Measurements from ENCODE around the gene DHCR7. TPM values are rescaled to one million over a fixed set of nuclear protein-coding genes. Genes with fewer than 3 reads are reported as not detected.

DHCR7 gene
- total RNA-seq, 1 donor from 2014 or later = 97.0 TPM

DNA sequence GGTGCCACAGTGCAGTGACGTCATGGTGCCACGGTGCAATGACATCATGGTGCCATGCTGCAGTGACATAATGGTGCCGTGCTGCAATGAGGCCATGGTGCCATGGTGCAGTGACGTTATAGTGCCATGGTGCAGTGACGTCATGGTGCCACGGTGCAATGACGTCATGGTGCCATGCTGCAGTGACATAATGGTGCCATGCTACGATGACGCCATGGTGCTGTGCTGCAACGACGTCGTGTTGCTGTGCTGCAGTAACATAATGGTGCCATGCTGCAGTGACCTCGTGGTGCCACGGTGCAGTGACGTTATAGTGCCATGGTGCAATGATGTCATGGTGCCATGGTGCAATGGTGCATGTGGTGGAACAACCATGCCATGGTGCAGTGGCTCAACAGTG is 45.3 kb downstream of the DHCR7 start:
- Mint-ChIP-seq H3K27me3 (peaks cover 6% of the 10 kb centered on the region), H3K4me3 (no peak overlapping the region), H3K27ac (no peak overlapping the region), H3K9me3 (no peaks in the 10 kb centered on the region), H3K36me3 (no peaks in the 10 kb centered on the region), H3K4me1 (ENCODE audit: unreplicated experiment) (no peaks in the 10 kb centered on the region)
- TF ChIP-seq, protein P1, sequence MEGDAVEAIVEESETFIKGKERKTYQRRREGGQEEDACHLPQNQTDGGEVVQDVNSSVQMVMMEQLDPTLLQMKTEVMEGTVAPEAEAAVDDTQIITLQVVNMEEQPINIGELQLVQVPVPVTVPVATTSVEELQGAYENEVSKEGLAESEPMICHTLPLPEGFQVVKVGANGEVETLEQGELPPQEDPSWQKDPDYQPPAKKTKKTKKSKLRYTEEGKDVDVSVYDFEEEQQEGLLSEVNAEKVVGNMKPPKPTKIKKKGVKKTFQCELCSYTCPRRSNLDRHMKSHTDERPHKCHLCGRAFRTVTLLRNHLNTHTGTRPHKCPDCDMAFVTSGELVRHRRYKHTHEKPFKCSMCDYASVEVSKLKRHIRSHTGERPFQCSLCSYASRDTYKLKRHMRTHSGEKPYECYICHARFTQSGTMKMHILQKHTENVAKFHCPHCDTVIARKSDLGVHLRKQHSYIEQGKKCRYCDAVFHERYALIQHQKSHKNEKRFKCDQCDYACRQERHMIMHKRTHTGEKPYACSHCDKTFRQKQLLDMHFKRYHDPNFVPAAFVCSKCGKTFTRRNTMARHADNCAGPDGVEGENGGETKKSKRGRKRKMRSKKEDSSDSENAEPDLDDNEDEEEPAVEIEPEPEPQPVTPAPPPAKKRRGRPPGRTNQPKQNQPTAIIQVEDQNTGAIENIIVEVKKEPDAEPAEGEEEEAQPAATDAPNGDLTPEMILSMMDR (conservative IDR thresholded peaks at IDR 0.05) = no peak
- DNase-seq (ENCODE audit: extremely low spot score, unreplicated experiment) = no peak

DNA sequence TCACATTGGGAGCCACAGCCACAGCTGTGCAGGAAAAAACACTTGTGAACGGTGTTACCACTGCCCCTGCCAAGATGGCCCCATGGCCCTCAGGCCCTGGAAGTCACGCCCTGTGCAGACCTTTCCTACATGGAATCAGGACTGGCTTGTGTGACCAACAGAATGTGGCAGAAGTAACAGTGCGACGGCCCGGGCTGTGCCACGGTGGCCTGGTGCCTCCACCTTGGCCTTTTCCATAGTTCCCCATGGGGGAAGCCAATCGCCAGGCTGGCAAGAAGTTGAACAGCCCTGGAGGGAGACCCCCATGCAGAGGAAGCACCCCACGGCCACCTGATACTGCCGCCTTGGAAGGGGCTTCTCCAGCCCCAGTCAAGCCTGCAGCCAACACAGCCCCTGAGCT is 48.0 kb downstream of the DHCR7 start:
- H3K27me3 Mint-ChIP-seq = peaks cover 3% of the 10 kb centered on the region
- DNase-seq (ENCODE audit: extremely low spot score, unreplicated experiment) = no peak
- no peak overlapping the region for H3K27ac Mint-ChIP-seq
- TF ChIP-seq, protein P1 (conservative IDR thresholded peaks at IDR 0.05) = no peak
- H3K36me3 Mint-ChIP-seq = no peaks in the 10 kb centered on the region
- H3K4me3 Mint-ChIP-seq = no peak overlapping the region
- H3K9me3 Mint-ChIP-seq = no peaks in the 10 kb centered on the region
- peaks cover under 1% of the 10 kb centered on the region for H3K4me1 Mint-ChIP-seq (ENCODE audit: unreplicated experiment)

DNA sequence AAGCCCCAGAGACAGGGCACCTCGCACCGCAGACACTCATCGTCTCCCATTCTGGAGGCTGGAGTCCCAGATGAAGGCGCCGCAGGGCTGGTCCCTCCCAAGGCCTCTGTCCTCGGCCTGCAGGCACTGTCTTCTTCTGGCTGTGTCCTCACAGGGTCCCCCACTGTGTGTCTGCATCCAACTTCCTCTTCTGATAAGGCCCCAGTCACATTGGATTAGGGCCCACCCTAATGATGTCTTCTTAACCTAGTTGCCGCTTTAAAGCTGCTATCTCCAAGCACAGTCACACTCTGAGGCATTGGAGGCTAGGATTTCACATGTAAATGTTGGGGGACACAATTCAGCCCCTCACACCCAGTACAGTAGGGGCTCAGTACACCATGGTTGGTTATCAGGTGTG is 48.9 kb downstream of the DHCR7 start:
- H3K36me3 Mint-ChIP-seq = no peaks in the 10 kb centered on the region
- no peak for DNase-seq (ENCODE audit: extremely low spot score, unreplicated experiment)
- TF ChIP-seq, protein P1 (conservative IDR thresholded peaks at IDR 0.05) = no peak
- H3K27me3 Mint-ChIP-seq = peaks cover 11% of the 10 kb centered on the region
- H3K27ac Mint-ChIP-seq = no peak overlapping the region
- H3K4me1 Mint-ChIP-seq (ENCODE audit: unreplicated experiment) = peaks cover 10% of the 10 kb centered on the region
- H3K9me3 Mint-ChIP-seq = no peaks in the 10 kb centered on the region
- H3K4me3 Mint-ChIP-seq = no peak overlapping the region

DNA sequence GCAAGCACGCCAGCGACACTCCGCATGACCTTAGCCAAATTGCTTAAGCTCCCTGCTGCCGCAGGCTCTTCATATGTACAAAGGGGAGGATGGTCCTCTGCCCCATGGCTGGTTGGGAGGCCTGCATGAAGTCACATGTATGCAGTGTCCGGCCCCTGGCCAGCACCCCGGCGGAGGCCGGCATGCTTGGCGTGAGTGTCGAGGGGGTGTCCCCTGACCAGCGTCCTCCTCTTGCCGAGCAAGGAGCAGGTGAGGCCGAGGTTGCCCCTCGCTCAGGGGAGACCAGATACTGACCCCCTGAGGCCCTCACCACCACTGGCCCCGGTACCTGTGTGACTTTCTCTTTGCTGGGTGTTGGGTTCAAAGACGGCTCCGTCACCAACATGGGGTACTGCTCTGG is 50.2 kb downstream of the DHCR7 start:
- H3K36me3 Mint-ChIP-seq = no peaks in the 10 kb centered on the region
- TF ChIP-seq, protein P1 (conservative IDR thresholded peaks at IDR 0.05) = no peak
- no peak overlapping the region for H3K27ac Mint-ChIP-seq
- peaks cover 11% of the 10 kb centered on the region for H3K27me3 Mint-ChIP-seq
- peaks cover 10% of the 10 kb centered on the region for H3K4me1 Mint-ChIP-seq (ENCODE audit: unreplicated experiment)
- no peaks in the 10 kb centered on the region for H3K9me3 Mint-ChIP-seq
- DNase-seq (ENCODE audit: extremely low spot score, unreplicated experiment) = no peak
- H3K4me3 Mint-ChIP-seq = no peak overlapping the region

GRCh38 chr11:71397331-71397860 is 50.8 kb downstream of the DHCR7 start:
- H3K27me3 Mint-ChIP-seq = peaks cover 16% of the 10 kb centered on the region
- H3K4me1 Mint-ChIP-seq (ENCODE audit: unreplicated experiment) = peaks cover 10% of the 10 kb centered on the region
- no peak overlapping the region for H3K27ac Mint-ChIP-seq
- TF ChIP-seq, protein P1 (conservative IDR thresholded peaks at IDR 0.05) = no peak
- no peaks in the 10 kb centered on the region for H3K9me3 Mint-ChIP-seq
- H3K4me3 Mint-ChIP-seq = no peak overlapping the region
- H3K36me3 Mint-ChIP-seq = no peaks in the 10 kb centered on the region
- no peak for DNase-seq (ENCODE audit: extremely low spot score, unreplicated experiment)
